HTR-8/SVneo (cell line): ENCODE data around the gene GREB1.
A peak's percentile ranks its signal among the peaks of the same experiment; 100 is the strongest.

ENCODE experiments used
- DNase-seq: peaks from one replicate; pipeline ENCODE4 v3.0.0; 2011; ENCODE audit warnings: low spot score, mixed read lengths; ENCODE audit not compliant: insufficient read length
- FAIRE-seq: peaks from 2 replicates; lab custom pipeline; 2011; peaks lifted over from hg19 to GRCh38; lab: Jason Lieb, UNC

GREB1 gene, protein sequence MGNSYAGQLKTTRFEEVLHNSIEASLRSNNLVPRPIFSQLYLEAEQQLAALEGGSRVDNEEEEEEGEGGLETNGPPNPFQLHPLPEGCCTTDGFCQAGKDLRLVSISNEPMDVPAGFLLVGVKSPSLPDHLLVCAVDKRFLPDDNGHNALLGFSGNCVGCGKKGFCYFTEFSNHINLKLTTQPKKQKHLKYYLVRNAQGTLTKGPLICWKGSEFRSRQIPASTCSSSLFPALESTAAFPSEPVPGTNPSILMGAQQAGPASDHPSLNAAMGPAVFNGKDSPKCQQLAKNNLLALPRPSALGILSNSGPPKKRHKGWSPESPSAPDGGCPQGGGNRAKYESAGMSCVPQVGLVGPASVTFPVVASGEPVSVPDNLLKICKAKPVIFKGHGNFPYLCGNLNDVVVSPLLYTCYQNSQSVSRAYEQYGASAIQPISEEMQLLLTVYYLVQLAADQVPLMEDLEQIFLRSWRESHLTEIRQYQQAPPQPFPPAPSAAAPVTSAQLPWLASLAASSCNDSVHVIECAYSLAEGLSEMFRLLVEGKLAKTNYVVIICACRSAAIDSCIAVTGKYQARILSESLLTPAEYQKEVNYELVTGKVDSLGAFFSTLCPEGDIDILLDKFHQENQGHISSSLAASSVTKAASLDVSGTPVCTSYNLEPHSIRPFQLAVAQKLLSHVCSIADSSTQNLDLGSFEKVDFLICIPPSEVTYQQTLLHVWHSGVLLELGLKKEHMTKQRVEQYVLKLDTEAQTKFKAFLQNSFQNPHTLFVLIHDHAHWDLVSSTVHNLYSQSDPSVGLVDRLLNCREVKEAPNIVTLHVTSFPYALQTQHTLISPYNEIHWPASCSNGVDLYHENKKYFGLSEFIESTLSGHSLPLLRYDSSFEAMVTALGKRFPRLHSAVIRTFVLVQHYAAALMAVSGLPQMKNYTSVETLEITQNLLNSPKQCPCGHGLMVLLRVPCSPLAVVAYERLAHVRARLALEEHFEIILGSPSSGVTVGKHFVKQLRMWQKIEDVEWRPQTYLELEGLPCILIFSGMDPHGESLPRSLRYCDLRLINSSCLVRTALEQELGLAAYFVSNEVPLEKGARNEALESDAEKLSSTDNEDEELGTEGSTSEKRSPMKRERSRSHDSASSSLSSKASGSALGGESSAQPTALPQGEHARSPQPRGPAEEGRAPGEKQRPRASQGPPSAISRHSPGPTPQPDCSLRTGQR (N-terminal part only)

DNA sequence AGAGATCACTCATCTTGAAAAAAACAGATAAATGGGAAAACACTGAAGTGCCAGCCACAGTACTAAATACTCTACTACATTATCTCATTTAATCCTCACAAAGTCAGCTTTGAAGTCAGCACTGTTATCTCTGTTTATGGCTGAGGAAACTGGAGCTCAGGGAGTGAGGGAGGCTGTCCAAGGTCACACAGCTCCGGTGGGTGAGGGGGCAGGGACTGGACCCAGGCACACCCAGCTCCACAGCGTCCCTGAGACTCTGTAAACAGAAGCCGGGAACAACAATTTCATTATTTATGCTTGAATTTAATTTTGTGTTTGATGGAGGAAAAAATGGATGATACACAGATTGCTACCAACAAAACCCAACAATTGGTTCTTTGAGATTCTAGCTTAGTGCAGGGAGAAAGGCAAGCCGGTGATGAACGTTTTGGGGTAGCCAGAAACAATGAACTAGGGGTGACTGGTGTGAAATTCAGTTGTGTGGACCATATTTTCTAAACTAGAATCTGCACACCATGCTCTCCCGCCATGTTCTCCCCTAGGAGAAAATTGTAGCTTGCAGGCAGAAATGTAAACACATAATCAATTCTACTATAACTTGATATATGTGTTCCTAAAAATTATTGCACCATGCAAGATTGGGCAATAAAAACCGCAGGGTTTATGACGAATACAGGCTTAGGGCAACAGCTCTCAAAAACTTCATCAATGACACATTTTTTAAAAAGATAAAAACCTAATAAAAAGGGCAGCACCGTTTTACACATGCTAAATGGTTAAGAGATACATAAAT, at the start of gene GREB1:
Gene GREB1, plus strand, starts transcription at position 768 of the 793 bp plus-strand sequence. CDS start 22,570 bp downstream, outside the sequence.
- FAIRE-seq = no peak
- DNase-seq = no peak

DNA sequence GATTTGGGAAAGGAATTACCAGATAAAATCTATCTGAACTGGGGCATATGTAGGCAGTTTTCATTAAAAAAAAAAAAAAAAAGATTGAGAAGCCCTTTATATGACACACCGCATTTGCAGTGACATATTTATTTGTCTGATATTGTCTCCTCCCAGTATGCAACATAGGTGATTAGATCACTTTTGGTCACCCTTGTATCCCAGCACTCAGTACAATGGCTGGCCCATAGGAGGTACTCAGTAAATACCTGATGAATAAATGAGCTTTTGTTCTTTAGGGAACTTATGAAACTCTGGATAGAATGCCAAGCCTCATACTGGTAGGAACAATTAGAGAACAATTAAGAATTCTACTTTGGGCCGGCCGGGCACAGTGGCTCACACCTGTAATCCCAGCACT, 45.0 kb upstream of the GREB1 start:
- FAIRE-seq = no peak
- no peak for DNase-seq

DNA sequence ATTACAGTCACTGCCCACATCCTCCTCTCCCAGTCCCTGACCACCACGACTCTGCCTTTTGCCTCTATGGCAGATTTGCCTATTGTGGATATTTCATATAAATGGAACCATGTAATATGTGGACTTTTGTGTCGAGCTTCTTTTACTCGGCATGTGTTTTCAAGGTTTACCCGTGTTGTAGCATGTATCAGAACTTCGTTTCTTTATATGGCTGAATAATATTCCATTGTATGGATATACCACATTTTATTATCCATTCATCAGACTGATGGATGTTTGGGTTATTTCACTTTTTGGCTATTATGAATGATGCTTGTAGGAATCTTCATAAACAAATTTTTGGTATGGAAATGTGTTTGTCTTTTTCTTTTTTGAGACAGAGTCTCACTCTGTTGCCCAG, 43.7 kb upstream of the GREB1 start:
- DNase-seq (no peak), FAIRE-seq (no peak)

DNA sequence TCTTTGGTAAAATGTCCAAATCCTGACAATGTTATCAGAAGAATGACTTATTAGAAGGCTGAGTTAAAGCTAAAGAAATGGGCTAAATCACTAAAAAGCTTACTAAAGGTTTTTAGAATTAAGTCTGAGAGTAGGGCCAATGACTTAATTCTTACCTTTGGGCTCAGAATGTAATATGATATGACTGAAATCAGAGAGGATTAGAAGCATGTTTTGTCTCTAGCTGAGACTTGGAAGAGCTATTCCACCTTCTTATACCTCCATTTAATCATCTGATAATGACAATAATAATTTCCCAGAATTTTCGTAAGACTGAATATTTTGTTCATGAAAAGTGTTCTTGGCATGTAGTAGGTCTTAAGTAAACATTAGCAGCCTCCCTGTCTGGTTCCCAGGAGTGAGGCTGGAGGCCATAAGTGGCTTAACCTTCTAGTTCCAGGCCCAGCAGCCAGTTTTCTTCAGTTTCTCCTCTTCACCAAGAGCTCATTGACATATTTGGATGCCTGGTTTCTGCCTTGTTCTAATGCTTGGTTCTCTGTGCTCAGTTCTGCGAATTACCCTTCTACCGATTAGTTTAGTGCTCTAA, 42.4 kb upstream of the GREB1 start:
- DNase-seq (no peak), FAIRE-seq (no peak)

DNA sequence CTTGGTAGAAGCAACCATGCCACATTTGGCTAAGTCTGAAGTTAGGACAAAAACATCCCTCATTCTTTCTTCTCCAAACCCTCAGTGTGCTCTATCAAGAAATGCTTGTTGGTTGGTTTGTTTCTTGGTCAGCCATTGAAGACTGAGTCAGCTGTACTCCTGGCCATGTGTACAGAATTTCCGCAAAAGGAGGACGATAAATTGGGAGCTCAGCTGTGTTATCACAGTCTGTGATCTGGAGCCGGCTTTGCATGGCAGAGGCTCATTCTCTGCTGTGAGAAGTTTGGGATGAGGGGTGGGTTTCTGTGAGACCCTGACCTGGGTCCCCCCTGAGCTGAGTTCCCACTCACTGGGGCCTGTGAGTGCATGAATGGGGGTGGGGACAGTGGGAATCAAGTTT, 41.6 kb upstream of the GREB1 start:
- DNase-seq (no peak), FAIRE-seq (no peak)

DNA sequence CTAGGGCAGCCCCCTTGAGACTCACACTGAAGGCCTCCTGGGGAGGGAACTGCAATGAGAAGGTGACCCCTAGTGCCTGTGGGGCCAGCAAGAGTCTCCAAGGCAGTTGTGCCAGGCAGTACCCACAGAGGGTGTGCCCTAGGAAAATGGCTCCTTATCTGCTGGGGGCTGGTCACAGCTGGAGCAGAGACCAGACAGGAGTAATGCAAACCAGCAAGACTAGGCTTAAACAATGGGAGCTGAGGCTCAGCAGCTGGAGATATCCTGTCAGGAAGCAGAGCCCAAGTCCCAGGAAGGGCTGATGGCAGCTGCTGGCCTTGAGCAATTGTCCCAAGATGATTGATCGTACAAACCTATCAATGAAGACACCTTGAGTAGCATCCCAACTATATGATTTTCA, 41.1 kb upstream of the GREB1 start:
- FAIRE-seq = no peak
- no peak for DNase-seq

DNA sequence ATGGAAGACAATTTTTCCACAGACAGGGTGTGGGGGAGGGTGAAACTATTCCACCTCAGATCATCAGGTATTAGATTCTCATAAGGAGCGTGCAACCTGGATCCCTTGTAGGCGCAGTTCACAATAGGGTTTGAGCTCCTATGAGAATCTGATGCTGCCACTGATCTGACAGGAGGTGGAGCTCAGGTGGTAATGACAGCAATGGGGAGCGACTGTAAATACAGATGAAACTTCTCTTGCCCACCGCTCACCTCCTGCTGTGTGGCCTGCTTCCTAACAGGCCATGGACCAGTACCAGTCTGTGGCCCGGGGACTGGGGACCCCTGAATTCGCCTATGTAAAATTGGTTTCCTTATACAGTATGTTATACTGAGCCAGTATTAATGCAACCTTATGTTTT, 40.6 kb upstream of the GREB1 start:
- FAIRE-seq = no peak
- no peak for DNase-seq

DNA sequence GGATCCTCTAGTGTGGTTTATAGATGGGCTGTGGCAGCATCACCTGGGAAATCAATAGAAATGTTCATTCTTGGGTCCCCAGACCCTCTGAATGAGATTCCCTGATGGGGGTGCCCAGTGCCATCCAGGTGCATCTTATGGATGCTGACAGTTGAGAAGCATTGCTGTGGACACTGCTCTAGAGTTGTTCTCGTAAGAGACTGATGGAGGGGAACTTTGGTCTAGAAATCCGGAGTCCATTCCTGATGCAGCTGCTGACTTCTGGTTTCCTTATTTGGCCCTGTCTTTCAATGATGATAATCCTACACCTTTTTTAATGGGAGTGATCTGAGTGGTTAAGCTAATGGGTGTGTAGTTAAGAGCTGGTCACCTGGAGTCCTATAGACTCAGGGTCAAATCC, 39.5 kb upstream of the GREB1 start:
- FAIRE-seq (no peak), DNase-seq (no peak)

DNA sequence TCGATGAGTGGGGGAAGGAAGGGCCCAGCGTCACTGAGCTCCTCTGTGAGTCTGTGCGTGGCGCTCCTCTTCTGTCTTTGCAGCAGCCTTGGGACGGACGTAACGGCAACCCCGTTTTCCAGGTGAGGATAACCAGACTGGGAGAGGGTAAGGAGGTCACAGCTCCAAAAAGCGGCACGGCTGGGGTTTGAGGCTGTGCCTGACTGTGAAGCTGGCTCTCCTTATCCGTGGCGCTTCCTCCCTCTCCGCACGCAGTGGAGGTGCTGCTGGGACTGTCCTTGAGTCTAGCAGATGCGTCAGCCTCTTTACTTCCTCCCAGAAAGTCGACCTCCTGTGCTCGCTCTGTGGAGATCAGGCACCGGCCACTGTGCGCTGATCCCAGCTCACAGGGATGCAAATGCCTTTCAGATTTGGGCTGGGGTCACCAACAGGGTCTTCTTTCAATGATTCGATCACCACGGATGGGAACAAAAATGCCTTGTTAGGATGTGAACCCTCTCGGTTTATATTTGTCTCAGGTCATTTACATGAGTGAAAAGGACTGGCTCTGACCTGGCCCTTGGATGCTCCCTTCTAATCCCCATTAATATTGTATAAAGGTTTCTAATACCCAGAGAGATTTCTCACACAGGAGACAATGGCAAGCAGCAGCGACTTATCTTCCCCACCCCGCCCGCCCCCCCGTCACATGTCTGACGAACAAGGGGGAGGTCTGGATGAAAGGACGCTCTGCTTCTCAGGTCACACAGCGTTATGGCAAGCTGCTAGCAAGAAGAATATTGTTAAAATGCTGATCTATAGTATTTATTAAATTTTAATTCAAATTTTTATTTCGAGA, 37.8 kb upstream of the GREB1 start:
- FAIRE-seq (no peak), DNase-seq (no peak)

DNA sequence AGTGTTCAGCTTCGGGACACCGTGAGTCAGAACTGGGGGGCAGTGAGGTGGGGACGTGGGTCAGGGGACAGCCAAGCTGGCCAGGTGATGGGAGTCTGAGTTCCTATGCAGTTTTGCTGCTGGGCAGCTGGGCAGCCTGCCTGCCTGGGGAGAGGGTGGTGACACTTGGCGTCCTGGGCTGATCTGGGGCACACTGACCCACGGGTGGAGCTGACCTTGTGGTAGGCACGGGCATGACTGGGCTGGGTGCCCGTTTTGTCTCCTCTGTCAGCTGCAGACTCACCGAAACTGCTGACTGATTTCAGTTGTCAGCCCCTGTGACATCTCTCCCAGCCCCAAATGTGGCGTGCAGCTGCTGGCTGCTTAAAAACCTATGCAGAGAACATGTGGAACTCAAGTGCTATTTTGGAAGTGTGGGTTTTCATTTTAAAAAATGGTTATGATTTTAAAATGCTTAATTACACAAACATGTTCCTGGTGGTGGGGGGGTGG, 35.3 kb upstream of the GREB1 start:
- FAIRE-seq (no peak), DNase-seq (no peak)

DNA sequence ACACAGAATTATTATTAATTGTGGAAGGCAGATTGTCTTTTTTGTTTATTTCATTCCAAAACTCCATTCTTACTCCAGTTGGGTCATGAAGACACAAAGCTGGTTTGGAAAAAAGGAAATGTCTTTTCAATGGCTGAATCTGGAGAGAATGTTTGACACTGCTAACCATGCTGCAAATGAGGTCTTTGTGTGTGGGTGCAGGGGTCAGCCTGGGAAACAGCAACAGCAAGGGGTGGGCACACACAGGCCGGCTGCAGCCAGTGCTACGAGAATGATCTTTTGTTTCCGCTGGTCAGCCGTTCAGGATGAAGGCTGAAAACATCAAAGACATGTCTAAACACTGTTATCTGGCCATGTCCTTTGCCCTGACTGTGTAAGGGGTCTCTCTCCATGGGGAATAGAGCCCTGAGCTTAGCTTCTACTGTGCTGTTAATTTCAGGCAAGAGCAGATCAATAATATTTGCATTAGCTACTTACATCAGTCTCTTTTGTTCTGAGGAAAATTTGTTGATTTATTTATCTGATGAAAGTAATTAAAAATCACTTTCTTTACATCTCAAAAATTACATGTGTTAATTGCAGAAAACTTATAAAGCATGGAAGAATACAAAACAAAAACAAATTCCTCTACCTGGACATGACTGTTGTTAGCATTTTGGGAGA, 34.6 kb upstream of the GREB1 start:
- FAIRE-seq = no peak

DNA sequence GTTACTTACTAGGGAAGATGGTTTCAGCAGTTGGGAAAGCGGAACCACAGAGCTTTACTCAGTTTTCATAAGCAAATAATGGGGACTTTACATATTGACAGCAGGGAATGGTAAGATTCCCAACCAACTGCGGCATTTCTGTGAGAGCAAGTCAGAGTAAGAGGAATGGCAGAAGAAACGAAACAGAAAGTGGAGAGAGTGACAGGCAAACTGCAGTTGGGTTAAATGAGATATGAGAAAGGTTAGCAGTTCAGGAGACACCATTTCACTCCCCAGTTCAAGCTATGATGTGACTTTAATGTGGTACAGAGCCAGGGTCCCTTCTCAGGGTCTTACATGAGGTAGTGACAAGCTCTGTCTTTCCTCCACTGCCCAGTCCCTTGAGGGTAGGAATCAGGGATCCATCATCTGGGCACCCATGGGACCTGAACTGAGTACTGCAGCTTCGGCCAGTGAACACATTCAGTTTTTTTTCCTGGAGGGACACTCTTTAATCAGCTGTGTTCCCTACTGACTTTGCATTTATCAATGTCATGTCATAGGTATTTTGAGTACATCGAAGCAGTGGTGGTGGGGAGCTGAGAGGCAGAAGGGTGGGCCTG, 33.0 kb upstream of the GREB1 start:
- no peak for FAIRE-seq
- DNase-seq = no peak

More for the DNA sequence above, 34.6 kb upstream of the GREB1 start:
- DNase-seq = no peak

DNA sequence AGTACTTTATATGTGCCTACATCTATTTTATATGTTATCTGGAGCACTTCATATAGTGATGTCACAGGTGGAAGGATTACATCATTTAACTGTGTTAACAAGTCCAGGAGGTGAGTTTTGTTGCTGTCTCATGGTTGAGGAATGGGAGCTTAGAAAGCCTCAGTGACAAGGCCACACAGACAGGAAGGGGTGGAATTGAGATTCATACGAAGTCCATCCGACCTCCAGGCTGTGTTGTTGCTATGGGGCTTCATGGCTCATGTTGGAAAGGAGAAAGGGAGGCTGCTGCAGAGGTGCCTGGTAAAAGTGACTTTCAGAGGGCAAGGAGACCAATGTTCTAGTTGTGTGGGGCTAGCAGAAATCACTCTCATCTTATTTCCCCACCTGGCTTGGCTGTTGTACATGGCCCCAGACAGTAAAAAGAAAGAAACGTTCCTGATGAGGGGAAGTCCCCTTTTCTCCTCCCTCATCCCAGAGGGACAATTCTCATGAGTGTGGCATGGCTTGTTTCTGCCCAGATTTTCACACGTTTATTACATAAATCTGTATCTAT, 31.0 kb upstream of the GREB1 start:
- no peak for FAIRE-seq
- DNase-seq = no peak

DNA sequence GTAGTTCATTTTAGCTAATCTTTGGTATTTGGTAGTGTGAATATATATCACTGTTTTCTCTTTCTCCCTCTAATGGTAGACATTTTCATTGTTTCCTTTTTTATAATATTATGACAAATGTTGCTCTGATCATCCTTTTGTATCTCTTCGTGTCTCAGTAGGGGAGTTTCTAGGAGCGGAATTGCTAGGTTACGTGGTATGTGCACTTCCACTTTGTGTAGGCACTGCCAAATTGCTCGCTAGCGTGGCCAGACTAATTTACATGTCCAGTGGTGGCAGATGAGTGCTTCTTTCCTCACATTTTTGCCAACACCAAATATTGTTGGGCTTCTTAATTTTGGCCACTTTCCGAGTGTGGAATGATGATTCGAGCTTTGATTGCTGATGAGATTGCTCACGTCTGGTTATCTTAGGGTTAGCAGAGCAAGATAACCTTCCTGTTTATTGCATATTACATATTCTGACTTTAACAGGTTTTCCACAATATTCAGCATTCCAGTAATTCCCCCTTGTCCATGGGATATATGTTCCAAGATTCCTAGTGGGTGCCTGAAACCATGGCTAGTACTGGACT, 30.4 kb upstream of the GREB1 start:
- DNase-seq (no peak), FAIRE-seq (no peak)

DNA sequence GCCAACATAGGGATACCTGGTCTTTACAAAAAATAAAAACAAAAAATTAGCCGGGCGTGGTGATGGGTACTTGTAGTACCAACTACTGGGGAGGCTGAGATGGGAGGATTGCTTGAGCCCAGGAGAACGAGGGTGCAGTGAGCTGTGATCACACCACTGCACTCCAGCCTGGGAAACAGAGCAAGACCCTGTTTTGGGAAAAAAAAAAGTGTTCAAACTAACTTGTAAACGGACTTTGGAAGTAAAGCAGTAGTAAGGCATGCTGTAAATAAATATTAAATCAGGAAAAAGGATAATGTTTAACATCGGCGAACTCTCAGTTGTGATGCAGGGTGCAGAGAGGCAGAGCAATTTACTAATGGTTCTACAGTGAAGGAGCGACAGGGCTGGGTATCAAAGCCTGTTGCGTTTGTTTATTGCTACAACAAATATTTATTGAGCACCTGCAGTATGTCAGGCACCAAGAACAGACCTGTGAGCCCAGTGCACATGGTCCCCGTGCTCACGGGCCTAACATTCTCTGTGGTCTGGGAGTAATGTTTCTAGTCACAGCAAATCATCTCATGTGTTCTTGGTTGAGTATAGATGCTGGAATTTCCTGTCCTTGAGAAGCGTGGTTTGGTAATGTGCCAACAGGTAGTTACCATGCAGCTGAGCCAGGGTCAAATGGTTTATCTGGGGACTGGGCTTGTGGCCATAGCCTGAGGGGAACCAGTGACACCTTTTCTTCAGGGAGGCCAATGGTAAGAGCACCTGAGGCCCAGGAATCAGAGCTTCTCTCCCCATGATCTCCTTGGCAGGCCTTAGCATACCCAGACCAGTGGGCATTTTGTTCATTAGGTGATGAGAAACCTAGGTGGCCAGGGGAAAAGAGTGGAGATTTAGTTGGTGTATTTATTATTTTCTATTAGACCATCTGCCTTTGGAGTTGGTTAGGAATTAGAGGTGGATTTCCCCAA, 27.9 kb upstream of the GREB1 start:
- no peak for FAIRE-seq
- peak; percentile 38 for DNase-seq

DNA sequence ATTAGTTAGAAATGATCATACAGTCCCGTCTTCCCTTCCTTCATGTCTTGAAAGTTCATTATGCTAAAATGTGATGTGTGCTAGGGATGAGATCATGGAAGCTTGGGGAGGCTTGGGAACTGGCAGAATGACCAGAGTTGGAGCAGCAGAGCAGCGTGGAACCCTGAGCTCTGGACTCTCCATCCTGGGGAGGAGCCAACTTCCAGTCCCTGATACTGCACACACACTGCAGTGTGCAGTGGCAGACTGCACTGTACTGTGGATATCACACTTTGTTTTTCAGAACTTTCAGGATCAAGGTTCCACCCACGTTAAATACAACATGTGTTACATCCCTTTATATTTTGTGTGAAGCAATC, 27.3 kb upstream of the GREB1 start:
- FAIRE-seq (no peak), DNase-seq (no peak)
